ENCODE measurements around the gene ADAMTSL3. TPM values are rescaled to one million over a fixed set of nuclear protein-coding genes. Genes with fewer than 3 reads are reported as not detected.
"Not testable (repeated sequence)": the region's sequence is repeated elsewhere in the genome, so short reads cannot be mapped to it uniquely, and the experiment has no call there.

The ADAMTSL3 gene
- total RNA-seq, 3 donors from 2014 or later (not counting 1 experiment from before 2014, with no cell fraction given), result 0.14 to 0.43 (median 0.25) TPM

DNA sequence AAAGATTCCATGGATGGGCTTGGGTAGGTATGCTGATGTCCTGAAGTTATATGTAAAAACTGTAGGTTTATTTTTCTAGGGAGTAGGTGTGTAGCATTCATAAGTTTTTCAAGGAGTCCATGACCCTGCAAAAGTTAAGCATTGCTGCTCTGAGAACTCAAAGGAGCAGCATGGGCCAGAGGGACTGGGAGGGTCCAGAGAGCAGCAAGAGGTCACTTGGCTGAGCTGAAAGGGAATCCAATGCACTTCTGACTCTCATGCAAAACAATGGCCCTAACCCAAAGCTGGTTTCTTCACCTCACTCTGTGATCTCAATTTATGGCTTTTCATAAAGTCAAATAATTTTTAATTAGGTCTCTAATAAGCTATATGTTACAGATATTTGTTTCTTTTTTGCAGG lies 383.4 kb downstream of the ADAMTSL3 start:
- intact Hi-C loops (cut with micrococcal nuclease), result no loop called here

GRCh38 chr15:84042434-84043056 lies 388.6 kb downstream of the ADAMTSL3 start:
- H3K9me3 Mint-ChIP-seq; H3K27ac ChIP-seq (ENCODE audit: low read length); H3K36me3 Mint-ChIP-seq; H3K36me3 ChIP-seq (ENCODE audit: control insufficient read depth, insufficient read depth, low read length); H3K4me3 ChIP-seq (ENCODE audit: low read length); H3K9me3 ChIP-seq (ENCODE audit: control insufficient read depth, insufficient read depth, low read length); H3K27me3 Mint-ChIP-seq (ENCODE audit: low read depth in 2 of 2); H3K4me1 ChIP-seq (ENCODE audit: control insufficient read depth, insufficient read depth, low read length); H3K27me3 ChIP-seq (ENCODE audit: control insufficient read depth, insufficient read depth, low read length); ATAC-seq; H3K27ac Mint-ChIP-seq; H3K4me1 Mint-ChIP-seq; DNase-seq; H3K4me3 Mint-ChIP-seq; intact Hi-C loops (cut with micrococcal nuclease): not testable (repeated sequence)
- 88% methylated on average over 18 of the region's 18 CpGs for WGBS (ENCODE audit: insufficient coverage)

More for the DNA sequence above, 383.4 kb downstream of the ADAMTSL3 start:
- H3K27me3 ChIP-seq (ENCODE audit: control insufficient read depth, insufficient read depth, low read length), result no peaks in the 10 kb centered on the region
- no peak overlapping the region for H3K4me3 ChIP-seq (ENCODE audit: low read length)
- no peak overlapping the region for H3K4me3 Mint-ChIP-seq
- H3K27ac Mint-ChIP-seq, result no peak overlapping the region
- ATAC-seq (no peak), DNase-seq (no peak)
- no peaks in the 10 kb centered on the region for H3K4me1 Mint-ChIP-seq
- H3K4me1 ChIP-seq (ENCODE audit: control insufficient read depth, insufficient read depth, low read length), result no peaks in the 10 kb centered on the region
- TF ChIP-seq, protein P1, sequence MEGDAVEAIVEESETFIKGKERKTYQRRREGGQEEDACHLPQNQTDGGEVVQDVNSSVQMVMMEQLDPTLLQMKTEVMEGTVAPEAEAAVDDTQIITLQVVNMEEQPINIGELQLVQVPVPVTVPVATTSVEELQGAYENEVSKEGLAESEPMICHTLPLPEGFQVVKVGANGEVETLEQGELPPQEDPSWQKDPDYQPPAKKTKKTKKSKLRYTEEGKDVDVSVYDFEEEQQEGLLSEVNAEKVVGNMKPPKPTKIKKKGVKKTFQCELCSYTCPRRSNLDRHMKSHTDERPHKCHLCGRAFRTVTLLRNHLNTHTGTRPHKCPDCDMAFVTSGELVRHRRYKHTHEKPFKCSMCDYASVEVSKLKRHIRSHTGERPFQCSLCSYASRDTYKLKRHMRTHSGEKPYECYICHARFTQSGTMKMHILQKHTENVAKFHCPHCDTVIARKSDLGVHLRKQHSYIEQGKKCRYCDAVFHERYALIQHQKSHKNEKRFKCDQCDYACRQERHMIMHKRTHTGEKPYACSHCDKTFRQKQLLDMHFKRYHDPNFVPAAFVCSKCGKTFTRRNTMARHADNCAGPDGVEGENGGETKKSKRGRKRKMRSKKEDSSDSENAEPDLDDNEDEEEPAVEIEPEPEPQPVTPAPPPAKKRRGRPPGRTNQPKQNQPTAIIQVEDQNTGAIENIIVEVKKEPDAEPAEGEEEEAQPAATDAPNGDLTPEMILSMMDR (IDR thresholded peaks at IDR 0.05), result no peak
- H3K27me3 Mint-ChIP-seq (ENCODE audit: low read depth in 2 of 2), result no peaks in the 10 kb centered on the region
- H3K27ac ChIP-seq (ENCODE audit: low read length), result no peak overlapping the region
- no peaks in the 10 kb centered on the region for H3K36me3 ChIP-seq (ENCODE audit: control insufficient read depth, insufficient read depth, low read length)
- no peaks in the 10 kb centered on the region for H3K9me3 ChIP-seq (ENCODE audit: control insufficient read depth, insufficient read depth, low read length)
- H3K36me3 Mint-ChIP-seq, result no peaks in the 10 kb centered on the region
- no peaks in the 10 kb centered on the region for H3K9me3 Mint-ChIP-seq

GRCh38 chr15:84046064-84046637 lies 392.2 kb downstream of the ADAMTSL3 start:
- Mint-ChIP-seq H3K27ac (no peak overlapping the region), H3K27me3 (ENCODE audit: low read depth in 2 of 2) (peaks cover 0 to 10% of the 10 kb centered on the region in 2 donors), H3K4me1 (no peaks in the 10 kb centered on the region), H3K4me3 (no peak overlapping the region), H3K9me3 (peaks cover 3 to 4% of the 10 kb centered on the region in 2 donors), H3K36me3 (no peaks in the 10 kb centered on the region)
- WGBS (ENCODE audit: insufficient coverage), result no CpG with 5 or more reads among the region's 4 CpGs
- TF ChIP-seq, protein P1 (IDR thresholded peaks at IDR 0.05), result no peak
- no peak overlapping the region for H3K4me3 ChIP-seq (ENCODE audit: low read length)
- no peaks in the 10 kb centered on the region for H3K36me3 ChIP-seq (ENCODE audit: control insufficient read depth, insufficient read depth, low read length)
- H3K27me3 ChIP-seq (ENCODE audit: control insufficient read depth, insufficient read depth, low read length), result no peaks in the 10 kb centered on the region
- no peak overlapping the region for H3K27ac ChIP-seq (ENCODE audit: low read length)
- DNase-seq (no peak), ATAC-seq (no peak)
- H3K4me1 ChIP-seq (ENCODE audit: control insufficient read depth, insufficient read depth, low read length), result no peaks in the 10 kb centered on the region
- H3K9me3 ChIP-seq (ENCODE audit: control insufficient read depth, insufficient read depth, low read length), result no peaks in the 10 kb centered on the region
- intact Hi-C loops (cut with micrococcal nuclease), result no loop called here

- H3K36me3 ChIP-seq (ENCODE audit: control insufficient read depth, insufficient read depth, low read length); H3K4me3 Mint-ChIP-seq; H3K27ac ChIP-seq (ENCODE audit: low read length); H3K27ac Mint-ChIP-seq; intact Hi-C loops (cut with micrococcal nuclease); H3K27me3 Mint-ChIP-seq (ENCODE audit: low read depth in 2 of 2); H3K4me3 ChIP-seq (ENCODE audit: low read length); H3K4me1 Mint-ChIP-seq; H3K9me3 Mint-ChIP-seq; H3K4me1 ChIP-seq (ENCODE audit: control insufficient read depth, insufficient read depth, low read length); H3K9me3 ChIP-seq (ENCODE audit: control insufficient read depth, insufficient read depth, low read length); DNase-seq; H3K27me3 ChIP-seq (ENCODE audit: control insufficient read depth, insufficient read depth, low read length); ATAC-seq; H3K36me3 Mint-ChIP-seq: not testable (repeated sequence)
- 81% methylated on average over 4 of the region's 4 CpGs for WGBS (ENCODE audit: insufficient coverage)
These were observed 395.6 kb downstream of the ADAMTSL3 start for GRCh38 chr15:84049480-84049879.
